Muscle layer of duodenum (tissue), 2 donors: ENCODE results near the gene CTXN2.

Experiments
- H3K27ac ChIP-seq: one replicate; pipeline ENCODE4 v1.7.0; 2013; ENCODE audit warnings: mild to moderate bottlenecking, low read length
- H3K27me3 ChIP-seq: one replicate; pipeline ENCODE4 v1.7.0; 2013; ENCODE audit warnings: low read depth, mild to moderate bottlenecking, control low read depth, low read length
- H3K36me3 ChIP-seq, 2 donors: one replicate each; pipeline ENCODE4 v1.7.0; 2013; ENCODE audit warnings: low read length in 2 of 2, control low read depth in 1 of 2, mild to moderate bottlenecking in 1 of 2; ENCODE audit not compliant: insufficient read depth in 2 of 2, control insufficient read depth in 1 of 2
- H3K4me1 ChIP-seq, 2 donors: one replicate each; pipeline ENCODE4 v1.7.0; 2013; ENCODE audit warnings: low read length in 2 of 2, mild to moderate bottlenecking in 2 of 2, control low read depth in 1 of 2, moderate library complexity in 1 of 2; ENCODE audit not compliant: insufficient read depth in 2 of 2, control insufficient read depth in 1 of 2
- H3K4me3 ChIP-seq, 2 donors: one replicate each; pipeline ENCODE4 v1.7.0; 2013; ENCODE audit warnings: low read length in 2 of 2, low read depth in 1 of 2, mild to moderate bottlenecking in 1 of 2
- H3K9me3 ChIP-seq, 2 donors: one replicate each; pipeline ENCODE4 v1.7.0; 2013; ENCODE audit warnings: low read length in 2 of 2, control low read depth in 1 of 2, mild to moderate bottlenecking in 1 of 2; ENCODE audit not compliant: control insufficient read depth in 1 of 2
- donor health status: healthy.

CTXN2 gene

DNA sequence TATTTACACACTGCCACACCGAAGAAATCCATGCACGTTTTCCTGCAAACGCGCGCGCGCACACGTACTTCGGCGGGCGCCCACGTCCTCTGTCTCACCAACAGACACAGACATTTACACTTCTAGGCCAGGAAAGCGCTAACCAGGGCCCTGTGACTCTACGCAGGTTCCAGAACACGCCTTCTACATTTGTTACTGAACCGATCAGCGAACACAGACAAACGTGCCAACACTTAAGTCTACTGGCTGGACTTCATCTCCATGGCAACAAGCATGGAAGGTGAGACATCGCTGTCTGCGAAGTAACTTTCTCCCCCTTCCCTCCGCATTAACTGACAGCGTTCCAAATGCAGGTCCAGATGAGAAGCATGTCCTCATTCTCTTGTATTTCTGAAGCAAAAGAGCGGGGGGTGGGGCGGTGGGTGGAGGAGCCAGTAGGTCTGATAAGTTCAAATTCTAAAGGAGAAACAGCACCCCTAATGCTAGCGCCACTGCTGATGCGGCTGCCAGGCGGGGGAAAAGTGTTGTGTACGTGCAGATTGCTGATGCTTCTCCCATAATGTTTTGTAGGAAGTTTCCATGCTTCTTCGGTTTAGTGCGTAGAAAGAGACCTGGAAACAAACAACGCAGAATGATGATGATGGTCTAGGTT lies at the start of gene CTXN2:
TSS of gene CTXN2 (plus strand) at position 92 of the 652 bp plus-strand sequence. CDS start 9,636 bp downstream, outside the sequence.
- no peak within 1 kb of the TSS for H3K27ac ChIP-seq
- H3K36me3 ChIP-seq: no peaks in the 10 kb centered on the region
- H3K9me3 ChIP-seq: no peaks in the 10 kb centered on the region
- H3K4me3 ChIP-seq: peak within 1 kb of the TSS; percentile 8 to 36
- no peaks in the 10 kb centered on the region for H3K27me3 ChIP-seq
- peaks cover 0 to 8% of the 10 kb centered on the region in 2 donors for H3K4me1 ChIP-seq

DNA sequence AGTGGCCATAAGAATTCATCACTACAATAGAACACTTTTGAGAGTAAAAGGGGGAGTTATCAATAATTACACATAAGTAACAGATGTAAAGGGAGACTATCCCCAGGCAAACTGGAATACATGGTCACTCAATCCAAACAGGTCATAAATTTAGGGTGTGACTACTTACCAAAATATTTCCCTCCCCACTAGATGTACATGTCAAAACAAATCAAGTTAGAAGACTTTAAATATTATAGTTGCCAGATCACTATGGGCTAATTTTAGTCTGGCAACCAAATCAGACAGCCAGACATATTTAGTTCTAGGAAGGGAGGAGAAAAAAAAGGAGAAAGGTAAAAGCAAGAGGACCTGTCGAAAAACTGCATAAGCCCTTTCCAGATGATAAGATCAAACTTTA lies 47.6 kb upstream of the CTXN2 start:
- no peaks in the 10 kb centered on the region for H3K27me3 ChIP-seq
- H3K9me3 ChIP-seq: no peaks in the 10 kb centered on the region
- H3K4me3 ChIP-seq: no peak overlapping the region
- H3K36me3 ChIP-seq: no peaks in the 10 kb centered on the region
- H3K27ac ChIP-seq: no peak overlapping the region
- H3K4me1 ChIP-seq: peaks cover 0 to 27% of the 10 kb centered on the region in 2 donors

DNA sequence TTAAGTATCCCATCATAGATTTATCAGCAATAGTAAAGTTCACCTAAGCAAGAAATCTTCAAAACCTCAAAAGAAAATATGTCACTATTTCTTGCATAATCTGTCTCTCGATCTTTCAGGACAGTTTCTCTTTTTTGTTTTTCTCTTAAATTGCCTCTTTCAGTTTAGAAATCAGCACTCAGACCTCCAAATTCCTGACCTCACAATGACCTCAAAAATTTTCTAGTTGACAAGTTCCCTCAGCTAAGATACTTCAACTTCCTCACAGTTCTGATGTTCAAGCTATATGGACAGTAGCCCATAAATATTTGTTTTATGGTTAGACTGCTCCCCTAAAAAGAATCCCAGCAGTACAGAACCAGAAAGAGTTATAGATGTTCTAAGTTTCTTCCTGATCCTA lies 46.6 kb upstream of the CTXN2 start:
- no peak overlapping the region for H3K27ac ChIP-seq
- no peak overlapping the region for H3K4me3 ChIP-seq

DNA sequence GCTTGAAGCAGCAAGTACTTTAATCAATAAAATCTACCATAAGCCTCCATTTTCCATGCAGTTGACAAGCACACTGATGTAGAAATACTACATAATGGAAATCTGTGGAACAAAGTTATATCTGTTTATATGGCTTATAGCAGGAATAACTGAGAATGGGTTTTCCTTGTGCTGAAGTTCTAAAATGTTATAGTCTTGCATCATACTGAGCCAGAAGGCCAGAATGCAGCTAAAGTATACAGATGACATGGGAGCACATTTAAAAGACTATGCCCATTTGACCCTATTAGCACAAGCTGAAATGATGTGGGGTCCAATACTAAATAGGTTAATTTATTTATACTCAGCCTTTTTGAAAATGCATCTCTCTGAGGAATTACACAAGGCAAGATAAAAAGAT lies 45.5 kb upstream of the CTXN2 start:
- H3K4me3 ChIP-seq: no peak overlapping the region
- no peak overlapping the region for H3K27ac ChIP-seq
- peaks cover 0 to 27% of the 10 kb centered on the region in 2 donors for H3K4me1 ChIP-seq

More for the DNA sequence above, 46.6 kb upstream of the CTXN2 start:
- no peaks in the 10 kb centered on the region for H3K9me3 ChIP-seq
- peaks cover 0 to 27% of the 10 kb centered on the region in 2 donors for H3K4me1 ChIP-seq
- H3K27me3 ChIP-seq: no peaks in the 10 kb centered on the region
- no peaks in the 10 kb centered on the region for H3K36me3 ChIP-seq

DNA sequence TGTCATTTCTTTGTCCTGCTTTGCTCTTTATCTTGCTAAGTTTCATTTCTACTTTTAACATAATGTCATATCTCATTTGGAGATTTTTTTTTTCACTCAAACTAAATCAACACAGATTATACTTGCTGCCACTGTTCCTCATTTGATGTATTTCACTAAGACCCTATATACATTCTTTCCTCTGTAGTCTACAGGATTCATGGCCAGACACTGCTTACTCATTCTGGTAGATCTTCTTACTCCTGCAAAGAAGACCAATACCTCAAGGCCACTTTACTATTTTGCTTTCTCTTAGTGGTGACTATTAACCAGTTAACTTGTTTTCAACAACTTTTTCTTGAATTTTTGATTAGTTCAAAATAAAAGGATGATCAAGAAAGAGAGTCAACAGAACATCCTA lies 44.1 kb upstream of the CTXN2 start:
- H3K9me3 ChIP-seq: no peaks in the 10 kb centered on the region
- no peak overlapping the region for H3K27ac ChIP-seq
- no peaks in the 10 kb centered on the region for H3K27me3 ChIP-seq
- H3K36me3 ChIP-seq: peaks cover 0 to 6% of the 10 kb centered on the region in 2 donors
- no peak overlapping the region for H3K4me3 ChIP-seq
- peaks cover 0 to 27% of the 10 kb centered on the region in 2 donors for H3K4me1 ChIP-seq

More for the DNA sequence above, 45.5 kb upstream of the CTXN2 start:
- Histone ChIP-seq H3K27me3 (no peaks in the 10 kb centered on the region), H3K36me3 (no peaks in the 10 kb centered on the region), H3K9me3 (no peaks in the 10 kb centered on the region)

DNA sequence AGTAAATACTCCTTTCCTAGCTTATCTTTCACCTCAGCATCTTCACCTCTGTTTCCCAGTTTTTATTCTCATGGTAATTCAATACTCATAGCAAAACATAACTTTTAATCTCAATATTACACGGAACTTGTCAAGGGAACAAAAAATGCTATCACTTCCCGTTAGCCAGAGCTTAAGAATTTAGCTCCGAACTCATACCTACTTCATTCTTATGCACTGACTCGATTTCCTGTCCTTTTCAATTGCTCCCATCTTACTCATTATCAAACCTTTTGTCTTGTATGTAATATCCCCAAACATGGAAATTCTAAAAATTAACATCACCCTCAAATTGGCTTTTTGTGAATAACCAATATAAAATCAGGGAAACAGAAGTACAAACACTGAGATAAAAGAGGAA lies 41.6 kb upstream of the CTXN2 start:
- H3K27me3 ChIP-seq: no peaks in the 10 kb centered on the region
- no peak overlapping the region for H3K27ac ChIP-seq
- peaks cover 0 to 11% of the 10 kb centered on the region in 2 donors for H3K36me3 ChIP-seq
- H3K4me3 ChIP-seq: no peak overlapping the region
- peaks cover 0 to 10% of the 10 kb centered on the region in 2 donors for H3K4me1 ChIP-seq
- H3K9me3 ChIP-seq: no peaks in the 10 kb centered on the region

DNA sequence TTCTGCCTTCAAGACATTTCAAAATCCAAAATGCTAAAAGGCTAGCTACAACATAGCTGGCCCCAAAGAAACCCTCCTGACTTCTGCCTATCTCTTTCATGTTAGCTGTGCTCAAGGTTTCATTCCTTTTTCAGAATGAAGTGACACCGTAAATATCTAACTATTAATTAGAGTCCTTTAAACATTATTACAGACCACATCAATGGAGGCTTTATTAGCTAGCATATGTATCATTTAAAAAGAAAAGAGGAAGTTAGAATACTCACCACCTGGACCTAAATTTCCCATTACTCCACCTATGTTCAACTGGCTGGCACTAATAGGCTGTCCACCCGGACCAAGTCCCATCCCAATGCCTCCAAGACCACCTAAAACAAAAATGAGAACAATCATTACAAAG lies 37.9 kb upstream of the CTXN2 start:
- no peak overlapping the region for H3K4me3 ChIP-seq
- no peak overlapping the region for H3K27ac ChIP-seq
- H3K4me1 ChIP-seq: no peaks in the 10 kb centered on the region
- no peaks in the 10 kb centered on the region for H3K27me3 ChIP-seq
- peaks cover 0 to 16% of the 10 kb centered on the region in 2 donors for H3K36me3 ChIP-seq
- no peaks in the 10 kb centered on the region for H3K9me3 ChIP-seq

DNA sequence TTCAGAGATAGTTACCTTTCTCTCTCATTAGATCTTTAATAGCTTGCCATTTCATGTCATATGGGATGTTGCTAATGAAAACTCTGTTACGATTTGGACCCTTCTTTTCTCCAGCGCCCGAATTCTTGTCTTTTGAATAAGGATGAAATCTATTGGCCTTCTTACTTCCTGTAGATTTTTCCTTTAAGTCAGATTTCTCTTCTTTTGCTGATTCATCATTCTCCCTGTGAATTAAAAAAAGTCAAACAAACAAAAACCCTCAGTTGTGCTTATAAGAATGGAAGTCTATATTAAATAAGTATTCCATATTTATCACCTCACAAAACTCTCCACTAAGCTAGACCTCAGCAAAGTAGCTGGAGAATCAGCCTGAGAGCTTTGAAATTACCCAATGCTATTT lies 22.8 kb upstream of the CTXN2 start:
- no peaks in the 10 kb centered on the region for H3K27me3 ChIP-seq
- peaks cover 0 to 5% of the 10 kb centered on the region in 2 donors for H3K4me1 ChIP-seq
- peaks cover 3 to 12% of the 10 kb centered on the region in 2 donors for H3K36me3 ChIP-seq
- no peak overlapping the region for H3K27ac ChIP-seq
- no peak overlapping the region for H3K4me3 ChIP-seq
- no peaks in the 10 kb centered on the region for H3K9me3 ChIP-seq

DNA sequence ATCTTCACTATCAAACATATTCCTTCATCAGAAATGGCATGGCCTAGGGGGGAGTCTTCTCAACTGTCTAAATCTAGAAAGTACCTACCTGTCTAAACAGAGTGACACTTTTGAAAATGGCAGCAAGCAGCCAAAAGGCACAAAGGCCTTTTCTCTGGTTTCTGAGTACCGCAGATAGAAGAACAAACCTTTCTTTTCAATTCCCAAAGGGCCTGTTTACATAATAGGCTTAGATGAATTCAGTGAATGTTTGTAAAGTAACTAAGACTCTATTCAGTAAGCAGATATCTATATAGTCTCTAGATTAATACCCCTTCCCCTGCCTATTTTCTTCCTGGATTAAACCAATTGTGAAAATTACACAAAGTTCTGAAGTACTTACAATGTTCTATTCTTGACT lies 20.5 kb upstream of the CTXN2 start:
- Histone ChIP-seq H3K27me3 (no peaks in the 10 kb centered on the region), H3K4me1 (peaks cover 0 to 5% of the 10 kb centered on the region in 2 donors), H3K27ac (no peak overlapping the region), H3K4me3 (no peak overlapping the region), H3K9me3 (no peaks in the 10 kb centered on the region), H3K36me3 (peaks cover 0 to 5% of the 10 kb centered on the region in 2 donors)

DNA sequence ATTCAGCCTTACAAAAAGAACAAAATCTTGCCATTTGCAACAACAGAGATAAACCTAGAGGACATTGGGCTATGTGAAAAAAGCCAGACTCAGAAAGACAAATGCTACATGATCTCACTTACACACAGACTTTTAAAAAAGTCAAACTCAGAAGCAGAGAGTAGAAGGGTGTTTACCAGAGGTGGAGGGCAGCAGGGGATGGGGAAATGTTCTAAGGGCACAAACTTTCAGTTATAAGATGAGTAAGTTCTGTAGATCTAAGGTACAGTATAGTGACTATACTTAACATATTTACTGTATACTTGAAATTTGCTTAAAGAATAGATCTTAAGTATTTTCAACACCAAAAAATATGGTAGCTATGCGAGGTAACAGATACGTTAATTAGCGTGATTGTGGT lies 16.3 kb upstream of the CTXN2 start:
- Histone ChIP-seq H3K27ac (no peak overlapping the region), H3K4me1 (peaks cover 0 to 13% of the 10 kb centered on the region in 2 donors), H3K4me3 (no peak overlapping the region), H3K27me3 (no peaks in the 10 kb centered on the region), H3K36me3 (no peaks in the 10 kb centered on the region), H3K9me3 (no peaks in the 10 kb centered on the region)

DNA sequence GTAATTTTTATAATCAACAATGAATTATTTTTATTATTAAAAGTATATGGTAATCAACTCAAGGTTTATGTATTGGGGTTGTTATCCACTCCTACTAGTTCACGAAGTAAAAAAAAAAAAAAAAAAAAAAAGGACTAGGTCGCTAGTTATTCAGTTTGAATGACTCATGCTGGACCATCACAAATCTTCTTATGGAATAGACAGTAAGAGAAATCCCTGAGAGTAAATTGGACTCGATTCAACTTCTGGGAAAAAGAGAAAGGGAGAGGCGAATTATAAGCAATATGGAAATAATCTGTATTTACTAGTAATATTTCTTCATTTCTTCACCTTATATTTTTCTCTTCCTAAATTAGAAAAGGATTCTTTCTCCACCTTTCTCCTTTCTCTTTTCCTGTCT lies 15.4 kb upstream of the CTXN2 start:
- Histone ChIP-seq H3K4me3 (no peak overlapping the region), H3K9me3 (no peaks in the 10 kb centered on the region), H3K36me3 (no peaks in the 10 kb centered on the region), H3K4me1 (peaks cover 0 to 9% of the 10 kb centered on the region in 2 donors), H3K27me3 (no peaks in the 10 kb centered on the region), H3K27ac (no peak overlapping the region)

DNA sequence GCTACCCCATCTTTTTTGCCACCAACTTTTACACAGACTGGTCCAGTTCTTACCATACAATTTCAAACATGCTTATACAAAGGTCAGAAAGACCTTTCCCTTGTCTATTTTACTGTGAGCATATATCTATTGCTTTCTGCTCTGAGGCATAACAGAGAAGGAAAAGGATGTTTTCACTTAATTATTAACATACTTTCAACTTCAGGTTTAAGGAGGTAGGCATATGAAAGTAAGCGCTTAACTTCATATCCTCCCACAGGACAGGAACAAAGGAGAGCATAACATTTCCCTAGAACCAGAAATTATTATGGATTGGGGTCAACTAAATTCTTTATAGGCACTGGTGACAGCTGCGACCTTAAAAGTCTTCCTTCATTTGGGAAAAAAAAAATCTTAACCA lies 14.5 kb upstream of the CTXN2 start:
- Histone ChIP-seq H3K27ac (peak overlapping the region; percentile 65), H3K9me3 (no peaks in the 10 kb centered on the region), H3K4me3 (peak overlapping the region; percentile 70 to 79), H3K27me3 (no peaks in the 10 kb centered on the region), H3K36me3 (no peaks in the 10 kb centered on the region), H3K4me1 (peaks cover 0 to 8% of the 10 kb centered on the region in 2 donors)
